ENCODE measurements around the gene WDR54. TPM values are rescaled to one million over a fixed set of nuclear protein-coding genes. Genes with fewer than 3 reads are reported as not detected.
"Not testable (repeated sequence)": the region's sequence is repeated elsewhere in the genome, so short reads cannot be mapped to it uniquely, and the experiment has no call there.

WDR54 gene
- total RNA-seq, 1 donor from 2014 or later, result 38.1 TPM

GRCh38 chr2:74429487-74430451 is 8.2 kb downstream of the WDR54 start:
- no peak for DNase-seq (ENCODE audit: low spot score)

DNA sequence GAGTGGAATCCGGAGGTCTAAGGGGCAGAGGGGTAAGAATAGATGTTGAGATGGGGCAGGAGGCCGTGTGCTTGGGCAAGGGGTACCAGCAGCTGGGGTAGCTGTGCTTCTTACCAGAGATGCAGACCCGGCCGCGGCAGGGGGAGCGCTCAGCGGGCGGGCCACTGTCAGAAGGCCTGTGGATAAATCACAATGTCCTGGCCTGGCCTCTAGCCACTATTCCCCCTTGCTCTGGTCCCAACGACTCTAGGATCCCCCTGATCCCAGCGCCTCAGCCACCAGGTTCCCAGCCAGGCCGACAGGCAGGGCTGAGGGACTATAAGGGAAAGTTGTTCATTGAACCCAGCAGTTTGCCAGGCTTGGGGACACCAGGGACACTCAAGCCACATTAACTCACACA is 9.0 kb downstream of the WDR54 start:
- no peak for DNase-seq (ENCODE audit: low spot score)

DNA sequence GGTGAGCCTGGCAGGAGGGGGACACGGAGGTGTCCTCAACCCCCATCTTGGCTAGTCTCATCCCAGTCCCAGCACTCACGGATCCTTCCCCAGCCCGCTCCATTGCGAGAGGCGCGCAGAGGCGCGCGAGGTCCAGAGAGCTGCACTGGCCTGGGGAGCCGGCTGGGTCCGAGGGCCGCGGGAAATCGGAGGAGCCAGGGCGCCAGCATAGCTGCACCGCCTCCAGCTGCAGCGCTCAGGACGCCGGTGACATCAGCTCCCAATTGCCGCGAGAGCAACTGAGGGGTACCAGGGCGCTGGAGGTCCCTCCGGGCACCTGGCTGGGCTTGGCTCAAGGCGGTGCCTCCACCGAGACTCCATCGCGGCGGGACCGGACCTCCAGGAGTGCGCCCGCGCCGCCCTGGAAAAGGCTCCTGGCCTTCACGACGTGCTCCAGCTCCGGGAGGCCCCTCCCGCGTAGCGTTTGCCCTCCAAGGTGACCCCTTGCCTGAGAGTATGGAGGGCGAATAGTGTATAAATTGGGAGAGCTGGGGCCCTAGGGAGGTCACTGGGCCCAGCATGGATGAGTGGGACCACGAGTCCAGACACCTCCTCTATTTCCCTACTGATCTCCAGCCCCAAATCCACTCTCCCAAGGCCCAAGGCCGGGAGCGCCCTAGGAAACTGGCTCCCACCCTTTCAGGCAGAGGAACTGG is 14.7 kb downstream of the WDR54 start:
- no peak for DNase-seq (ENCODE audit: low spot score)

DNA sequence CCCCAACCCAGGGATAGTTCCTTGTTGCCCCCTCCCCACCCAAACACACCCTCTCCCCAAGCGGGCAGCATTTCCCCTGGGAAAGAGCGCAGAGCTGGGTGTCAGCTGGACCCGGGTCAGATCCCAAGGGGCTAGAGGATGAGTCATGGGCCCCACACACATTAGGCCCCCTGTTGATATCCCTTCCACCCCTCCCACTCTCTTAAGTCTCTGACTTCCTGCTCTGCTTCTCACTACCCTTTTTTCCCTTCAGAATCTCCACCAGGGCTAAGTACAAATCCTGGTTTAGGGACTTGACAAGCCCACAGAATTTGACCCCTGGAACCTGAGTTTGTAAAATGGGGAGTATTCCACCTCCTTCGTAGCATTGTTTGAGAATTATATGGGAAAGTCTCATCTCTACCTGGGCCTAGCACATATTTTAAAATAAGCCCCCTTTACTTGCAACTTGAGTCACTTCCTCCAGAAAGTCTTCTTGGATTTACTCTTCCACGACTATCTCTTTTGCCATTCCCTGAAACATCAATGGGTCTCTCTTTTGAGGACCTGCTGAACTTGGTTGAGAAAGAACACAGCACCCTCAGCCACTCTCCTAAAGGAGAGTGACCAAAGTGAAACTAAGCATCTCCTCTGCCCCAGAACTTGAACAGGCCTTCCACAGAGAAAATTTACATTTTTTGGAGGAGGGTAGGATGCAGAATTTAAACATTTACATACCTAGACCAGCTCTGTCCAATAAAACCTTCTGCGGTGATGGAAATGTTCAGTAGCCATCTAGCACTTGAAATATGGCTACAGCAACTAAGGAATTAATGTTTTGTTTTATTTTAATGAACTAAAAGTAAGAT is 15.5 kb downstream of the WDR54 start:
- DNase-seq (ENCODE audit: low spot score), result no peak

DNA sequence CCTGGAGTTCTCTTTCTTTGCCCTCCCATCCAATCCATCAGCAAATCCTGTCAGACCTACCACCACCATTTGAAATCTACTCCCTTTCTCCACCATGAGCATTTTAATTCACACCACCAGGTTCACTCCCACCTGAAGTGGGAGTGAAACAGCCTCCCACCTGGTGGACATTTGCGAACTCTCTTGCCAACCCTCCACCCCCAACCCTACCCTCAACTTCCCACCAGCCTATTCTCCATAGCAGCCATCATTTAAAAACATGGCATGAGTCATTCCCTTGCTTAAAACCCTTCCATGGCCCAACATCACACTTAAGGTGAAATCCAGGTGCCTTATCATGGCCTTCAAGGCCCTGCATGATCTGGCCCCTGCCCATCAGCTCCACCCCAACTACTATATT is 16.7 kb downstream of the WDR54 start:
- DNase-seq (ENCODE audit: low spot score), result no peak

GRCh38 chr2:74439373-74439772 is 17.8 kb downstream of the WDR54 start:
- DNase-seq (ENCODE audit: low spot score), result no peak

GRCh38 chr2:74439803-74440377 is 18.4 kb downstream of the WDR54 start:
- peak; percentile 45 for DNase-seq (ENCODE audit: low spot score)

DNA sequence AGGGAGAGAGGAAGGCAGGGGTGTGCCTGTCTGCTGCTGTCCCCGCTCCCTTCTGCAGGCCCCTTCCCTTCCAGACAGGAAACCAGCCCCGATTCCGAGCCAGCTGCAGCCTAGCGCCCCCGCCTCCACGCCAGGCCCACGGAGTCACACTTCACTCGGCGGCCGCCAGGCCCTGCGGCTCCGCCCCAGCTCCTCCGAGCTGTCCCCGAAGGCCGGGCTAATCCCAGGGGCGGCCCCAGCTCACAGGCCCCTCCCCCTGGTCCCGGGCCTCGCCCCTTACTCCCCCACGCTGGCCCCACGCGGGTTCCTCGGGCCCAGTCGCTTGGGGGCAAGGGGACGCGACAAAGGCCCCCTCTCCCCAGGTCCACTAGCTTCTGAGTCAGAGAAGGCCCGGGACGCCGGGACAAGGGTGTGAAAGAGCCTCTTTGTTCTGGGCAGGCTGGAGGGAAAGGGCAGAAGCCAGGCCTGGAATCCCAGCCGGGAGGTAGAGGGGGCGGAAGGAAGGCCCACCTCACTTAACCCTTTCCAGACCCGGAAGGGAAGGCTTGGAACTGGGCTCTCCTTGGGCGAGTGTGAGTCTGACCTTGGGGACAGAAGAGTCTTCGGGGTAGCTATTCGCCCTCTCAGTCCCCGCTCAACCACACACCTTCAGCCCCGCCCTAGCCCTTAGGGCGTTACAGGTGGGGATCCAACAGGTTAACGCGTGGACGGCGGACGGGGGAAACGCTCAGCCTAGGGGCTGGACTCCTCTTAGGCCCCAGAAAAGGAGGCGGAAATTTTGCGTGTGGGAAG is 19.0 kb downstream of the WDR54 start:
- peak; percentile 87 for DNase-seq (ENCODE audit: low spot score)

DNA sequence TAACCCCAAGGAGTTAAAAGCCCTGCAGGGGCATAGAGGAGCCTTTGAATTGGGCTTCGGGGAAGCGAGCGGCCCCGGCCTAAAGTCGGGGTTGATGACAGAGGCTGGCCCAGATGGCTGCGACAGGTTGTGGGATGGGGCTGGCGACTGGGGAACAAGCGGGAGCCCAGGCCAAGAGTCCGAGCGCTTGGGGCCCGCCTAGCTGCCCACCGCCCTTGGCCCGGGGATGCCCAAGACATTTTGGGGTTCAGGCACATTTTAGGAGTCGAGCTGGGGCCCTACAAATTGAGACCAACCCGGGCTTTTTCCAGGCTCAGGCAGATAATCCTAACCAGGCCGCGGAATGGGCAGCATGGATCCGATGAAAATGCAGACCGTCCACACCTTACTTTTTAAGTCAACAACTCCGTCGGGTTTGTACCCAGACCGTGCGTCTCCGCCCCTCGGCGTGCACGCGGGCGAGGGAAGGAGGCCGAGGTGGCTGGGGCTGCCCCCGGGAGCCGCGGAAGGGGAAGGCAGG is 19.7 kb downstream of the WDR54 start:
- DNase-seq (ENCODE audit: low spot score), result no peak

GRCh38 chr2:74441690-74442482 is 20.4 kb downstream of the WDR54 start, which contains the start of gene RTKN:
Gene RTKN (minus strand): TSS chr2:74441937. CDS start chr2:74441816, 121 bp downstream.
- peak; percentile 60 for DNase-seq (ENCODE audit: low spot score)

DNA sequence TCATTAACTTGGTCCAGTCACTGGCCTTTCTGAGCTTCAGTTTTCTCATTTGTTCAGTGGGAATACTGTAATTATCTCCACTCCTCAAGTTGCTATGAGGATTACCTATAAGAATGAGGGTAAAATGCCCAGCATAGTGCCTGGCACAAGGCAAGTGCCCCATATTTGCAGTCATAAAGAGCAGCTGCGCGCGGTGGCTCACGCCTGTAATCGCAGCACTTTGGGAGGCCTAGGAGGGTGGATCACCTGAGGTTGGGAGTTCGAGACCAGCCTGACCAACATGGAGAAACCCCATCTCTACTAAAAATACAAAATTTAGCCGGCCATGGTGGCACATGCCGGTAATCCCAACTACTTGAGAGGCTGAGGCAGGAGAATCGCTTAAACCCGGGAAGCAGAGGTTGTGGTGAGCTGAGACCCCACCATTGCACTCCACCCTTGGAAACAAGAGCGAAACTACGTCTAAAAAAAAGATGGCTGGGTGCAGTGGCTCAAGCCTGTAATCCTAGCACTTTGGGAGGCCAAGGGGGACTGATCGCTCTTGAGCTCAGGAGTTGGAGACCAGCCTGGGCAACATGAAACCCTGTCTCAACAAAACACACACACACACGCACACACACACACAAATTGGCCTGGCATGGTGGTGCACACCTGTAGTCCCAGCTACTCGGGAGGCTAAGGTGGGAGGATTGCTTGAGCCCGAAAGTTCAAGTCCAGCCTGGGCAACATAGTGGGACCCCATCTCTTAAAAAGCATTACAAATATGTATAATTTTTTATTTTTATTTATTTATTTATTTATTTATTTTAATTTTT is 21.2 kb downstream of the WDR54 start:
- DNase-seq (ENCODE audit: low spot score), result not testable (repeated sequence)

DNA sequence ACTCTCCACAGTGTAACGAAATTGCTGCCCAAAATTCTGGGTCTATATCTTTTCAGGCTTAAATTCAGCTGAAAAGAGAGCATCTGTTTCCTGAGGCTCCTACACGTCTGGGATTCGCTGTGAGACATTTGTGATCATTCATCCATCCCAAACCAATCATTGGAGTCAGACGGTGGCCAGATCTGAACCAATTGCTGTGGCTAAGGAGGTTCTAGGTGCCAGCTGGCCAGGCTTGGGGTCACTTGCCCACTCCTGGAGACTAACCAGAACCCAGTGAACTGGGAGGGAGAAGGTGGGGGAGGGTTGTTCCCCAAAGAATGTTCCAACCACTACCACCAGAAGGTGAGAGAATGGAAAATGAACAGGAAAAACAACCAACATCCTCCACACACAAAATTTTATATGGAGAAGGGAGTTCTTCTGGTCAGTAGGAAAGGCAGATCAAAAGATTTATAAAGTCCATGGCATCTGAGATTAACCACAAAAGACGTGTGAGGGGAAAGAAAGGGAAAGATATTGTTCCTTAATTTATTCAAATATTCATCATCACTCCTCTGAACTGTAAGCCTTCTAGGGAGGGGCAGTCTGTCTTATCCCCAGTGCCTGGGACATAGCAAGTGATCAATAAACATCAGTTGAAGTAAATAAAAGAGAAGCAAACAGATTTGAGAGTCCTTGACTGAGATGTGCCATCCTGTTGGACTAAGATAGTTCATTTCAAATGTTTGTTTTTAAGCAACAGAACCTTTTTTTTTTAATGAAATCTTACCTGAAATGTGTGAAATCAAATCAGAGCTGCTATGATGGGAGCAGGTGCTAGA is 23.2 kb downstream of the WDR54 start:
- DNase-seq (ENCODE audit: low spot score), result no peak

DNA sequence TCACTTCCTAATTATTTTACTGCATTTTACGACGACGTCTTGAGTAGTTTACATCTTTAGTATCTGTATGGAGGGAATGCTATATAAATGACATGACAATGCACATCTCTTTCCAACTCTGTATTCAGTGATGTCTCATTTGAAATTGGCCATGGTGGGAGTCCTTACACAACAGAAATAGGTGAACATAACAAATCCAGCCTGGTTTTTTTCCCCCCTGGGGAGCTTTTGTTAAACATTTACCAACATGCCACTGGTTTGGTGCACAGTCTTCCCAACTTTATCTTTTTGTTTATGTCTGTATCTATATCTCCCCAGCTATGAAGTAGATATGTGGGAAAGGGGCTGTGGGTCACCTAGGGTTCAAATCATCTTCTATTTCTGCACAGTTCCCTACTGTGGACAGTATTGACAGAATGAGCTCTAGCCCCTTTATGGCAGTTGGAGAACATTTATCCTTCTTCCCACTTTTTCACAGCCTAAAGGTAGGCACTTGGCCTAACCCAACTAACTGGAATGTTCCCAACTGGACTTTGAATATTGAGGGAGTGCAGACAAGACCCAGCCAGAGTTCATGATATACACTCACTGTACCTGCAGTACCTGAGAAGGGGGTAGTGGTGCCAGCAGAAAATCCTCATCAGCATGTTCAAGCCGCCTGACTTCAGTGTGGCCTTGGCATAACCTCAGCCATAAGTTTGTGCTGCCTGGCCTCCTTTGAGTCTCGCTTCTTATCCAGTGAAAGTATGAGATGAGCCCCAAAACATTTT is 25.9 kb downstream of the WDR54 start:
- DNase-seq (ENCODE audit: low spot score), result peak; percentile 63

- DNase-seq (ENCODE audit: low spot score), result no peak
Measured at GRCh38 chr2:74448771-74449170, 27.2 kb downstream of the WDR54 start.

GRCh38 chr2:74450570-74451190 is 29.1 kb downstream of the WDR54 start:
- DNase-seq (ENCODE audit: low spot score), result no peak

DNA sequence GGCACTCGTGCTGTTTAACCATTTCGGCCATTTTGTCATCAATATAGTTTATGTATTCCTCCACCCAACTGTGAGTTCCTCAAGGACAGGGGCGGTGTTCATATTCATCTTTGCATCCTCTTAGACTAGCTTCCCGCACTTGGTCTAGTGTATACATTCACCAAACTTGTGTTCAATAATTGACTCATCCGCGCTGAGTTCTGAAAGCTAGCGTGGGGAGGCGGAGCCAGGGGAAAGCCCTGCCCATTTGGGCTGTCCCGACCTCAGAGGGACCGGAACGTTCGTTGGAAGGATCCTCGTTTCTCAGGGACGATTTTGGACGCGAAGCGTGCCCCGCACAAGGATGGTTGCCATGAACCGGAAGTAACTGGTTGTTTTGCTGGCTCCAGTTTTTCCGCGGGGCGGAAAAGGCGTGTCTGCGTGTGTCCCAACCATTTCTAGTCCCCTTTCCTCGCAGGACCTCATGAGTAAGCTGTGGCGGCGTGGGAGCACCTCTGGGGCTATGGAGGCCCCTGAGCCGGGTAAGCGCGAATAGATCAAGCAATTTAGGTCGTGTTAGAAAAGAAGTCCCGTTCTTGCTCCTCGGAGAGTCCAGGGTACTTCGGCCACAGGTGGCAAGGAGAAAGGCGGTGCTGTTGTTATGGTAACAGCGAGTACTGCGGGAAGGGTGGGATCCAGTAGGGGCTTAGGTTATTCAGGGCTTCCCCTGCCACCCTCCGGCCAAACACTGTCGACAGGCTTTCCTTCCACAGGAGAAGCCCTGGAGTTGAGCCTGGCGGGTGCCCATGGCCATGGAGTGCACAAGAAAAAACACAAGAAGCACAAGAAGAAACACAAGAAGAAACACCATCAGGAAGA is 33.4 kb downstream of the WDR54 start, which contains the start of gene INO80B:
INO80B (plus strand) TSS at position 434 of the 858 bp plus-strand sequence; CDS start at position 464, 30 bp downstream.
- DNase-seq (ENCODE audit: low spot score), result peak; percentile 98
